K562 (cell line): Measurements from ENCODE around the gene CSTF2T. TPM values are rescaled to one million over a fixed set of nuclear protein-coding genes. Genes with fewer than 3 reads are reported as not detected.

ENCODE experiments used
- ATAC-seq: fragments of 200-7000 bp; cut with Tn5 transposase; 3 replicates; pipeline ENCODE4 v1.9.1; 2020; ENCODE audit warnings: moderate library complexity
- BruUV-seq: library from RNA; stranded (reverse); fragments of 400-500 nt; replicated peaks from 2 replicates; lab custom pipeline; 2021; lab: Mats Ljungman, UMichigan
- CTCF ChIA-PET: fragments of 300-600 bp; formaldehyde crosslinking; extraction: SDS; loops from one replicate; lab custom pipeline; 2021; ENCODE audit warnings: low intra/inter-chr PET ratio; lab: Yijun Ruan, JAX
- POLR2A ChIA-PET: fragments of 300-600, 350-650 bp; sonication (Branson Sonifier 250); formaldehyde crosslinking; extraction: SDS; loops from one replicate; lab custom pipeline; 2021; ENCODE audit warnings: antibody characterized with exemption, inconsistent platforms; lab: Yijun Ruan, JAX
- DNase-seq, 4 experiments: peaks; one replicate each; pipeline versions ENCODE4 v3.0.0 to v3.0.0-alpha.2; 2011 to 2018; ENCODE audit warnings: low spot score in 3 of 4, mixed read lengths in 3 of 4; ENCODE audit errors: extremely low read depth in 1 of 4
- FAIRE-seq: peaks from 2 replicates; lab custom pipeline; 2011; peaks lifted over from hg19 to GRCh38; lab: Jason Lieb, UNC
- H2AFZ ChIP-seq: 2 replicates; pipeline ENCODE4 v1.6.0; 2011; ENCODE audit warnings: low read depth, low read length, control low read depth, inconsistent platforms
- H3K27ac ChIP-seq: fragments of 200-600 bp; 3 replicates; pipeline ENCODE4 v1.8.0; 2011; ENCODE audit warnings: low read depth, mild to moderate bottlenecking, control low read depth, inconsistent platforms, low read length, moderate library complexity, mixed read lengths; ENCODE audit errors: extremely low read depth
- H3K27me3 ChIP-seq, 2 experiments: fragments of 300-600 bp in 1 of 2; 2 replicates in 1 of 2; 3 replicates in 1 of 2; pipeline versions ENCODE4 v1.6.0 to v1.8.0; 2011; ENCODE audit warnings: inconsistent platforms in 2 of 2, low read length in 2 of 2, mild to moderate bottlenecking in 1 of 2, mixed read lengths in 1 of 2, moderate library complexity in 1 of 2; ENCODE audit not compliant: control insufficient read depth in 2 of 2, insufficient read depth in 2 of 2
- H3K36me3 ChIP-seq: fragments of 300-600 bp; 3 replicates; pipeline ENCODE4 v1.8.0; 2011; ENCODE audit warnings: mild to moderate bottlenecking, low read length, inconsistent platforms; ENCODE audit not compliant: control insufficient read depth, insufficient read depth
- H3K4me1 ChIP-seq, 2 experiments: fragments of 200-600 bp in 1 of 2; replicated peaks in 1 of 2; 2 replicates in 1 of 2; 3 replicates in 1 of 2; pipeline versions ENCODE4 v1.5.1 to v1.8.0; 2011; ENCODE audit warnings: inconsistent platforms in 2 of 2, low read length in 2 of 2, mild to moderate bottlenecking in 1 of 2, mixed read lengths in 1 of 2, moderate library complexity in 1 of 2; ENCODE audit not compliant: control insufficient read depth in 2 of 2, insufficient read depth in 2 of 2
- H3K4me2 ChIP-seq: 2 replicates; pipeline ENCODE4 v1.6.1; 2011; ENCODE audit warnings: low read length, control low read depth, inconsistent platforms, mixed read lengths; ENCODE audit not compliant: insufficient read depth
- H3K4me3 ChIP-seq: fragments of 200-600 bp; sonication (generic), shearing (Covaris generic); 2 replicates; pipeline ENCODE4 v1.5.1; 2016; ENCODE audit warnings: control low read depth, inconsistent platforms
- H3K79me2 ChIP-seq: fragments of 200-600 bp; 3 replicates; pipeline ENCODE4 v1.8.0; 2011; ENCODE audit warnings: low read length, inconsistent platforms; ENCODE audit not compliant: control insufficient read depth, insufficient read depth
- H3K9ac ChIP-seq, 2 experiments: 2 replicates each; pipeline versions ENCODE4 v1.6.0 to v1.6.1; 2011; ENCODE audit warnings: low read depth in 2 of 2, low read length in 2 of 2, control low read depth in 1 of 2, inconsistent platforms in 1 of 2, mild to moderate bottlenecking in 1 of 2, mixed read lengths in 1 of 2; ENCODE audit not compliant: insufficient read depth in 1 of 2
- H3K9me1 ChIP-seq: one replicate; pipeline ENCODE4 v1.6.0; 2011; ENCODE audit warnings: inconsistent platforms, mild to moderate bottlenecking, low read length, moderate library complexity; ENCODE audit not compliant: control insufficient read depth, insufficient read depth
- H3K9me3 ChIP-seq: replicated peaks from 2 replicates; pipeline ENCODE4 v1.5.1; 2011; ENCODE audit warnings: low read depth, low read length, inconsistent platforms; ENCODE audit not compliant: control insufficient read depth, insufficient read depth
- H4K20me1 ChIP-seq: replicated peaks from 2 replicates; pipeline ENCODE4 v1.6.1; 2011; ENCODE audit warnings: low read length, inconsistent platforms, mixed read lengths; ENCODE audit not compliant: control insufficient read depth, insufficient read depth
- CBFB ChIP-seq: sonication (generic); formaldehyde crosslinking; IDR thresholded peaks from 2 replicates; pipeline ENCODE4 v1.4.0; 2020; ENCODE audit warnings: mild to moderate bottlenecking, missing genetic modification reagents
- CBX3 ChIP-seq, 2 experiments: IDR thresholded peaks; 1 replicate in 1 of 2; 2 replicates in 1 of 2; pipeline ENCODE4 v1.6.1; 2012; ENCODE audit warnings: inconsistent platforms in 2 of 2, low read length in 2 of 2, borderline replicate concordance in 1 of 2, control low read depth in 1 of 2
- NUFIP1 ChIP-seq: fragments of 450-650 bp; IDR thresholded peaks from 2 replicates; pipeline ENCODE4 v1.6.1; 2018; ENCODE audit not compliant: partially characterized antibody
- TEAD2 ChIP-seq: fragments of 450-650 bp; IDR thresholded peaks from 2 replicates; pipeline ENCODE4 v1.6.1; 2016; ENCODE audit warnings: missing genetic modification characterization, control low read depth, missing compliant biosample characterization
- ZBTB11 ChIP-seq, 3 experiments: fragments of 200-800 bp in 1 of 3; fragments of 250-450 bp in 1 of 3; fragments of 450-650 bp in 1 of 3; sonication (Bioruptor Pico) in 1 of 3; sonication (Bioruptor generic) in 1 of 3; formaldehyde crosslinking in 1 of 3; IDR thresholded peaks; 2 replicates each; pipeline versions ENCODE4 v1.6.1 to v1.8.0; 2016 to 2022; ENCODE audit warnings: mild to moderate bottlenecking in 2 of 3, missing genetic modification characterization in 2 of 3, missing compliant biosample characterization in 1 of 3, moderate library complexity in 1 of 3
- WGBS: fragments of 100-300 bp; shearing (Covaris generic); methylation state at CpG from one replicate; pipeline ENCODE4 v1.1.6; 2016; ENCODE audit warnings: low coverage, mixed read lengths; ENCODE audit not compliant: insufficient coverage; ENCODE audit errors: missing lambda C conversion rate; 5-methylcytosine and 5-hydroxymethylcytosine counted together
- in situ Hi-C: fragments of 300-500 bp; cut with MboI; formaldehyde crosslinking; loops from 4 replicates; pipeline ENCODE4 v1.15.0; 2018; ENCODE audit warnings: inconsistent platforms, mixed read lengths
- intact Hi-C: fragments of 100-400 bp; cut with micrococcal nuclease; formaldehyde crosslinking; loops from 2 replicates; pipeline ENCODE4 v1.14.2; 2022
- polyA plus RNA-seq, 8 experiments: library from polyadenylated mRNA; depleted of rRNA in 4 of 8; stranded (reverse) in 5 of 8; unstranded in 3 of 8; fragments of >200 nt; fragmentation: Nextera tagmentation in 2 of 8; fragmentation: Illumina TruSeq in 1 of 8; extraction: Ambion mirVana in 2 of 8; extraction: Trizol in 1 of 8; gene quantifications; 2 replicates each; pipeline versions ENCODE4 v1.2.1 to v1.2.3, GENCODE V29; 2011 to 2014; ENCODE audit warnings: inconsistent platforms in 1 of 8, missing spikeins in 1 of 8
- total RNA-seq, 7 experiments: library from RNA; depleted of rRNA in 6 of 7; stranded (reverse); fragments of >200 nt in 6 of 7; fragmentation: Illumina TruSeq in 2 of 7; extraction: Trizol in 2 of 7; gene quantifications; 2 replicates each; pipeline versions ENCODE4 v1.2.1 to v1.2.3, GENCODE V29; 2011 to 2021; ENCODE audit warnings: low replicate concordance in 1 of 7
- TF ChIP-seq, protein P1 (sequence below): fragments of 200-800 bp; sonication (Bioruptor generic); IDR thresholded peaks from 2 replicates; pipeline ENCODE4 v1.6.1; 2016; ENCODE audit warnings: missing genetic modification characterization, missing compliant biosample characterization
- TF ChIP-seq, protein P2 (sequence below): fragments of 450-650 bp; IDR thresholded peaks from 2 replicates; pipeline ENCODE4 v1.6.1; 2017; ENCODE audit warnings: mild to moderate bottlenecking, moderate library complexity

The CSTF2T gene
- total and polyA plus RNA-seq, 9 of the 15 experiments (the other 6 are each of a cell fraction or from before 2014, with no cell fraction given), result 10.3 to 32.4 (median 24.2) TPM

DNA sequence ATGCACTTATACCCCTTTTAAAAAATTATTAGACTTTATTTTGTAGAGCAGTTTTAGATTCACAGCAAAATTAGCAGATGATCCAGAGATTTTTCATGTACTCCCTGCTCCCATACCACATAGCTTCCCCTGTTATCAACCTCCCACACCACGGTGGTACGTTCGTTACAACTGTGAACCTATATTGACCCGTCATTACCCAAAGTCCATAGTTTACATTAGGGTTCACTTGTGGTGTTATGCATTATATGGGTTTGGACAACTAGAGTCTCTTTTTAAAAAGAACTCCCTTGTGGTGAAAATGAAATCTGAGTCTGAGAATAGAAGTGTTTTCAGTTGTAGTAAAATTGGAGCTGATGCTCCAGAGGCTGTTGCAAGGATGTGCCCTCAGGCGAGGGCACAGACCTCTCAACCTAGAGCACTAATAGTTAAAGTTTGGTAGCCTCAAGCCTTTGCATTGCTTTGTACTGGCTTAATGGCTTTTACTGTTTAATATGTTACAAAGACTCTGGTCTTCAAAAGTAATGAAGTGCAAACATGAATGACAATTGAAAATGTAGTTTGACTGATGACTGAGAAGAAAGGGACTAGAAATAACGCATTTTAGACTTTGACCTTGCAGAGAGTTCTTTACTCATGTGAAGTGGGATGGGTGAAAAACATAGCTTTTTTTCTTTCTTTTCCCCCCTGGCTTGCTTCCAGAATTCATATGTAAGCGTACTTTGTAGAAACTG is 30.6 kb upstream of the CSTF2T start (continued):
- TF ChIP-seq, protein P1, sequence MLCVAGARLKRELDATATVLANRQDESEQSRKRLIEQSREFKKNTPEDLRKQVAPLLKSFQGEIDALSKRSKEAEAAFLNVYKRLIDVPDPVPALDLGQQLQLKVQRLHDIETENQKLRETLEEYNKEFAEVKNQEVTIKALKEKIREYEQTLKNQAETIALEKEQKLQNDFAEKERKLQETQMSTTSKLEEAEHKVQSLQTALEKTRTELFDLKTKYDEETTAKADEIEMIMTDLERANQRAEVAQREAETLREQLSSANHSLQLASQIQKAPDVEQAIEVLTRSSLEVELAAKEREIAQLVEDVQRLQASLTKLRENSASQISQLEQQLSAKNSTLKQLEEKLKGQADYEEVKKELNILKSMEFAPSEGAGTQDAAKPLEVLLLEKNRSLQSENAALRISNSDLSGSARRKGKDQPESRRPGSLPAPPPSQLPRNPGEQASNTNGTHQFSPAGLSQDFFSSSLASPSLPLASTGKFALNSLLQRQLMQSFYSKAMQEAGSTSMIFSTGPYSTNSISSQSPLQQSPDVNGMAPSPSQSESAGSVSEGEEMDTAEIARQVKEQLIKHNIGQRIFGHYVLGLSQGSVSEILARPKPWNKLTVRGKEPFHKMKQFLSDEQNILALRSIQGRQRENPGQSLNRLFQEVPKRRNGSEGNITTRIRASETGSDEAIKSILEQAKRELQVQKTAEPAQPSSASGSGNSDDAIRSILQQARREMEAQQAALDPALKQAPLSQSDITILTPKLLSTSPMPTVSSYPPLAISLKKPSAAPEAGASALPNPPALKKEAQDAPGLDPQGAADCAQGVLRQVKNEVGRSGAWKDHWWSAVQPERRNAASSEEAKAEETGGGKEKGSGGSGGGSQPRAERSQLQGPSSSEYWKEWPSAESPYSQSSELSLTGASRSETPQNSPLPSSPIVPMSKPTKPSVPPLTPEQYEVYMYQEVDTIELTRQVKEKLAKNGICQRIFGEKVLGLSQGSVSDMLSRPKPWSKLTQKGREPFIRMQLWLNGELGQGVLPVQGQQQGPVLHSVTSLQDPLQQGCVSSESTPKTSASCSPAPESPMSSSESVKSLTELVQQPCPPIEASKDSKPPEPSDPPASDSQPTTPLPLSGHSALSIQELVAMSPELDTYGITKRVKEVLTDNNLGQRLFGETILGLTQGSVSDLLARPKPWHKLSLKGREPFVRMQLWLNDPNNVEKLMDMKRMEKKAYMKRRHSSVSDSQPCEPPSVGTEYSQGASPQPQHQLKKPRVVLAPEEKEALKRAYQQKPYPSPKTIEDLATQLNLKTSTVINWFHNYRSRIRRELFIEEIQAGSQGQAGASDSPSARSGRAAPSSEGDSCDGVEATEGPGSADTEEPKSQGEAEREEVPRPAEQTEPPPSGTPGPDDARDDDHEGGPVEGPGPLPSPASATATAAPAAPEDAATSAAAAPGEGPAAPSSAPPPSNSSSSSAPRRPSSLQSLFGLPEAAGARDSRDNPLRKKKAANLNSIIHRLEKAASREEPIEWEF (CRISPR knock-in tag), result no peak
- TF ChIP-seq, protein P2, sequence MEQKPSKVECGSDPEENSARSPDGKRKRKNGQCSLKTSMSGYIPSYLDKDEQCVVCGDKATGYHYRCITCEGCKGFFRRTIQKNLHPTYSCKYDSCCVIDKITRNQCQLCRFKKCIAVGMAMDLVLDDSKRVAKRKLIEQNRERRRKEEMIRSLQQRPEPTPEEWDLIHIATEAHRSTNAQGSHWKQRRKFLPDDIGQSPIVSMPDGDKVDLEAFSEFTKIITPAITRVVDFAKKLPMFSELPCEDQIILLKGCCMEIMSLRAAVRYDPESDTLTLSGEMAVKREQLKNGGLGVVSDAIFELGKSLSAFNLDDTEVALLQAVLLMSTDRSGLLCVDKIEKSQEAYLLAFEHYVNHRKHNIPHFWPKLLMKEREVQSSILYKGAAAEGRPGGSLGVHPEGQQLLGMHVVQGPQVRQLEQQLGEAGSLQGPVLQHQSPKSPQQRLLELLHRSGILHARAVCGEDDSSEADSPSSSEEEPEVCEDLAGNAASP, result no peak

GRCh38 chr10:51724038-51724437 is 24.6 kb upstream of the CSTF2T start:
- intact Hi-C loops, result no loop called here
- TF ChIP-seq TEAD2 (tag) (no peak), CBX3 (IDR thresholded peaks at IDR 0.05; ENCODE audit: borderline replicate concordance in 1 of 2, low read length in 2 of 2) (no peak), CBFB (CRISPR knock-in tag) (no peak), NUFIP1 (no peak), ZBTB11 (CRISPR knock-in tag; IDR thresholded peaks at IDR 0.05) (no peak)

More at GRCh38 chr10:51724038-51724437, 24.6 kb upstream of the CSTF2T start:
- Histone ChIP-seq H3K36me3 (no peaks in the 10 kb centered on the region), H3K9me3 (no peaks in the 10 kb centered on the region), H3K9ac (no peak overlapping the region), H3K79me2 (no peaks in the 10 kb centered on the region), H4K20me1 (no peaks in the 10 kb centered on the region), H3K4me1 (no peaks in the 10 kb centered on the region), H3K27me3 (no peaks in the 10 kb centered on the region), H3K9me1 (no peaks in the 10 kb centered on the region), H2AFZ (no peak overlapping the region), H3K27ac (no peak overlapping the region), H3K4me3 (no peak overlapping the region), H3K4me2 (no peak overlapping the region)
- BruUV-seq, result no TSS peak
- DNase-seq, result no peak
- ChIA-PET CTCF (no interaction called here), POLR2A (no interaction called here)
- no peak for FAIRE-seq
- WGBS, result 0% methylated on average over 1 of the region's 1 CpG
- ATAC-seq, result no peak
- in situ Hi-C loops, result no loop called here
